PC-3 (cell line): ENCODE data around the gene GKN1. TPM values are rescaled to one million over a fixed set of nuclear protein-coding genes. Genes with fewer than 3 reads are reported as not detected.

Source experiments
- ATAC-seq: fragments of 200-7000 bp; cut with Tn5 transposase; 2 replicates; pipeline ENCODE4 v1.9.1; 2020; ENCODE audit warnings: mild to moderate bottlenecking, moderate library complexity
- BruUV-seq: library from RNA; stranded (reverse); fragments of 400-500 nt; replicated peaks from 2 replicates; lab custom pipeline; 2021; lab: Mats Ljungman, UMichigan
- CTCF ChIA-PET: fragments of 300-600 bp; sonication (Branson Sonifier 250); formaldehyde crosslinking; loops from one replicate; lab custom pipeline; 2022; ENCODE audit warnings: antibody characterized with exemption; lab: Charles Lee
- POLR2A ChIA-PET: fragments of 300-600 bp; sonication (Branson Sonifier 250); formaldehyde crosslinking; loops from one replicate; lab custom pipeline; 2022; ENCODE audit warnings: antibody characterized with exemption; ENCODE audit not compliant: unreplicated experiment; lab: Charles Lee
- DNase-seq: peaks from one replicate; pipeline ENCODE4 v3.0.0-alpha.2; 2015
- H2AFZ ChIP-seq: fragments of 300-600 bp; sonication (generic); 2 replicates; pipeline ENCODE4 v1.6.0; 2016; ENCODE audit warnings: antibody characterized with exemption, low read length
- H3F3A ChIP-seq: fragments of 300-600 bp; sonication (generic); one replicate; pipeline ENCODE4 v1.6.0; 2017; ENCODE audit warnings: antibody characterized with exemption, low read length, control low read depth, mild to moderate bottlenecking; ENCODE audit not compliant: unreplicated experiment
- H3K27ac ChIP-seq: fragments of 300-600 bp; sonication (generic); 2 replicates; pipeline ENCODE4 v1.5.1; 2016; ENCODE audit warnings: mild to moderate bottlenecking, low read length
- H3K27me3 ChIP-seq: fragments of 300-600 bp; sonication (generic); 2 replicates; pipeline ENCODE4 v1.6.1; 2016; ENCODE audit warnings: low read length, mixed read lengths
- H3K36me3 ChIP-seq: fragments of 300-600 bp; sonication (generic); 2 replicates; pipeline ENCODE4 v1.6.1; 2016; ENCODE audit warnings: low read depth, mixed run types, low read length, mixed read lengths
- H3K4me1 ChIP-seq: fragments of 300-600 bp; sonication (generic); 2 replicates; pipeline ENCODE4 v1.5.1; 2016; ENCODE audit warnings: low read length; ENCODE audit not compliant: insufficient read depth
- H3K4me2 ChIP-seq: fragments of 300-600 bp; sonication (generic); 2 replicates; pipeline ENCODE4 v1.6.0; 2016; ENCODE audit warnings: low read length
- H3K4me3 ChIP-seq: fragments of 300-600 bp; sonication (generic); 2 replicates; pipeline ENCODE4 v1.5.1; 2016; ENCODE audit warnings: mild to moderate bottlenecking, low read length, mixed read lengths
- H3K79me2 ChIP-seq: fragments of 300-600 bp; sonication (generic); 2 replicates; pipeline ENCODE4 v1.6.1; 2017; ENCODE audit warnings: low read length, mixed read lengths
- H3K9ac ChIP-seq: fragments of 300-600 bp; sonication (generic); 2 replicates; pipeline ENCODE4 v1.6.0; 2016; ENCODE audit warnings: mild to moderate bottlenecking, low read length
- H3K9me2 ChIP-seq: fragments of 300-600 bp; sonication (generic); replicated peaks from 2 replicates; pipeline ENCODE4 v1.6.1; 2016; ENCODE audit warnings: mixed run types, low read length, mixed read lengths
- H3K9me3 ChIP-seq: fragments of 300-600 bp; sonication (generic); 2 replicates; pipeline ENCODE4 v1.6.1; 2016; ENCODE audit warnings: low read length, mixed read lengths
- H4K20me1 ChIP-seq: fragments of 300-600 bp; sonication (generic); 2 replicates; pipeline ENCODE4 v1.6.1; 2016; ENCODE audit warnings: low read length, mixed read lengths
- EZH2 ChIP-seq: fragments of 300-600 bp; sonication (generic); IDR thresholded peaks from one replicate; pipeline ENCODE4 v1.6.1; 2017; ENCODE audit warnings: antibody characterized with exemption, mild to moderate bottlenecking, low read length; ENCODE audit not compliant: unreplicated experiment
- EZH2phosphoT487 ChIP-seq: fragments of 300-600 bp; sonication (generic); IDR thresholded peaks from 2 replicates; pipeline ENCODE4 v1.6.1; 2018; ENCODE audit warnings: mild to moderate bottlenecking, antibody characterized with exemption, low read length, borderline replicate concordance
- intact Hi-C: fragments of 100-400 bp; cut with micrococcal nuclease; formaldehyde crosslinking; loops from 2 replicates; pipeline ENCODE4 v1.9.0; 2023
- total RNA-seq: library from RNA; depleted of rRNA; stranded (reverse); fragments of >200 nt; gene quantifications from 2 replicates; pipeline ENCODE4 v1.2.3, GENCODE V29; 2014
- TF ChIP-seq, protein P1 (sequence below): fragments of 300-600 bp; sonication (generic); conservative IDR thresholded peaks from 2 replicates; pipeline ENCODE4 v1.5.1; 2017; ENCODE audit warnings: antibody characterized with exemption, low read depth, mild to moderate bottlenecking, low read length

Gene GKN1
- total RNA-seq, 1 experiment from 2014 or later: not detected

- Histone ChIP-seq H3K9me3 (no peaks in the 10 kb centered on the region), H2AFZ (peak overlapping the region; percentile 89), H3K9ac (peak overlapping the region; percentile 86), H3K36me3 (no peaks in the 10 kb centered on the region), H4K20me1 (no peaks in the 10 kb centered on the region), H3K4me3 (peak overlapping the region; percentile 89), H3K27ac (no peak overlapping the region), H3K9me2 (no peaks in the 10 kb centered on the region), H3K27me3 (no peaks in the 10 kb centered on the region), H3K79me2 (peaks cover 58% of the 10 kb centered on the region), H3K4me1 (peaks cover 8% of the 10 kb centered on the region; the same call in 1 of the 2 replicates), H3K4me2 (peak overlapping the region; percentile 88), H3F3A (no peaks in the 10 kb centered on the region)
- CTCF ChIA-PET: interaction anchor here (0.8 to 1.5 kb wide), 2 partner anchors 71 to 294 kb away, joined by 5 to 6 read pairs; no protein-coding TSS in a partner anchor
- intact Hi-C loops: loop anchor here (1.0 to 10.0 kb wide), 3 partner anchors 71 to 293 kb away; no protein-coding TSS in a partner anchor
- DNase-seq (peak; percentile 16), ATAC-seq (no peak)
- no TSS peak for BruUV-seq
- TF ChIP-seq EZH2phosphoT487: no peak
- TF ChIP-seq, protein P1, sequence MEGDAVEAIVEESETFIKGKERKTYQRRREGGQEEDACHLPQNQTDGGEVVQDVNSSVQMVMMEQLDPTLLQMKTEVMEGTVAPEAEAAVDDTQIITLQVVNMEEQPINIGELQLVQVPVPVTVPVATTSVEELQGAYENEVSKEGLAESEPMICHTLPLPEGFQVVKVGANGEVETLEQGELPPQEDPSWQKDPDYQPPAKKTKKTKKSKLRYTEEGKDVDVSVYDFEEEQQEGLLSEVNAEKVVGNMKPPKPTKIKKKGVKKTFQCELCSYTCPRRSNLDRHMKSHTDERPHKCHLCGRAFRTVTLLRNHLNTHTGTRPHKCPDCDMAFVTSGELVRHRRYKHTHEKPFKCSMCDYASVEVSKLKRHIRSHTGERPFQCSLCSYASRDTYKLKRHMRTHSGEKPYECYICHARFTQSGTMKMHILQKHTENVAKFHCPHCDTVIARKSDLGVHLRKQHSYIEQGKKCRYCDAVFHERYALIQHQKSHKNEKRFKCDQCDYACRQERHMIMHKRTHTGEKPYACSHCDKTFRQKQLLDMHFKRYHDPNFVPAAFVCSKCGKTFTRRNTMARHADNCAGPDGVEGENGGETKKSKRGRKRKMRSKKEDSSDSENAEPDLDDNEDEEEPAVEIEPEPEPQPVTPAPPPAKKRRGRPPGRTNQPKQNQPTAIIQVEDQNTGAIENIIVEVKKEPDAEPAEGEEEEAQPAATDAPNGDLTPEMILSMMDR: no peak
- no peak for TF ChIP-seq EZH2
- POLR2A ChIA-PET: interaction anchor here (0.6 to 0.7 kb wide), 2 partner anchors 60 to 361 kb away, joined by 4 read pairs; no protein-coding TSS in a partner anchor
Measured at GRCh38 chr2:69013840-69014821, 39.7 kb downstream of the GKN1 start.

DNA sequence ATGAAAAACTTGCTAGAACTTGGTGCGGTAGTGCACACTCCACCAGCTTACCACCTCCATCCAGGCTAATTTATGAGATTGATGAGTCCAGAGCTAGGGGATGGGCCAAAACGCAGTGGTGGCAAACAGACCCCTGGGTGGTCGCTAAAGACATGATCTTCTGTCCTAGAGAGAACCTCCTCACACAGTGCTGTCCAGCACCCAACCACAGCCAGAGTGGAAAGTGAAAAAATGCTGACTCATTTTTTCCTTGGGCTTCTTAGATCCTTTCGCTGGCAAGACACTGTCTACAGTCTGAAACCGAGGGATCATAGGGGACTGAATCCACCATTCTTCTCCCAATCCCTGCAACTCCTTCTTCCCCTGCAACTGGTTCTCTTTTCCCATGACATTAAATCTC lies 42.6 kb downstream of the GKN1 start:
- Histone ChIP-seq H2AFZ (no peak overlapping the region), H4K20me1 (no peaks in the 10 kb centered on the region), H3K27me3 (no peaks in the 10 kb centered on the region), H3K4me1 (peaks cover 13% of the 10 kb centered on the region), H3K4me2 (no peak overlapping the region), H3F3A (no peaks in the 10 kb centered on the region), H3K36me3 (no peaks in the 10 kb centered on the region), H3K9ac (no peak overlapping the region), H3K79me2 (peaks cover 88% of the 10 kb centered on the region), H3K4me3 (no peak overlapping the region), H3K9me2 (no peaks in the 10 kb centered on the region), H3K27ac (no peak overlapping the region), H3K9me3 (no peaks in the 10 kb centered on the region)
- ATAC-seq (no peak), DNase-seq (peak; percentile 23)
- ChIA-PET CTCF (no interaction called here), POLR2A (no interaction called here)
- intact Hi-C loops: loop anchor here (10.0 kb wide), 1 partner anchor 148 kb away; no protein-coding TSS in a partner anchor
- TF ChIP-seq EZH2: no peak
- TF ChIP-seq, protein P1: no peak
- TF ChIP-seq EZH2phosphoT487: no peak
- BruUV-seq: no TSS peak
